Measurements from ENCODE around the gene EHF. TPM values are rescaled to one million over a fixed set of nuclear protein-coding genes. Genes with fewer than 3 reads are reported as not detected.
A peak's percentile ranks its signal among the peaks of the same experiment; 100 is the strongest.

The EHF gene
- total and polyA plus RNA-seq, 2 donors (not counting 1 experiment from before 2014, with no cell fraction given) = 0.51 TPM; not detected in 1

GRCh38 chr11:34613552-34614056 is 7.3 kb upstream of the EHF start:
- H2AFZ ChIP-seq (ENCODE audit: low read length) = no peak overlapping the region
- no peaks in the 10 kb centered on the region for H4K20me1 ChIP-seq (ENCODE audit: control insufficient read depth, extremely low read depth, insufficient read depth, low read length)
- no peaks in the 10 kb centered on the region for H3K79me2 ChIP-seq (ENCODE audit: control insufficient read depth, insufficient read depth, low read length)
- no peaks in the 10 kb centered on the region for H3K4me1 ChIP-seq (ENCODE audit: control insufficient read depth, extremely low read depth, insufficient read depth, low read length)
- H3K27me3 ChIP-seq (ENCODE audit: control insufficient read depth, insufficient read depth, low read length) = no peaks in the 10 kb centered on the region
- no peaks in the 10 kb centered on the region for H3K9me3 ChIP-seq (ENCODE audit: control insufficient read depth, insufficient read depth, low read depth, low read length)
- no peak overlapping the region for H3K9ac ChIP-seq (ENCODE audit: insufficient read depth, low read length)
- H3K4me3 ChIP-seq (replicated peaks in 1 of 4; ENCODE audit: control extremely low read depth in 1 of 4, insufficient read depth in 1 of 4, low read depth in 3 of 4, low read length in 4 of 4) = no peak overlapping the region
- no peak overlapping the region for H3K4me2 ChIP-seq (ENCODE audit: extremely low read depth, insufficient read depth, low read length)
- DNase-seq (ENCODE audit: low read depth in 2 of 2) = no peak
- TF ChIP-seq CTCF (conservative IDR thresholded peaks at IDR 0.05 in 1 of 2, IDR thresholded peaks at IDR 0.05 in 1 of 2; ENCODE audit: low read depth in 1 of 2, low read length in 2 of 2) = no peak
- TF ChIP-seq EZH2 (IDR thresholded peaks at IDR 0.05; ENCODE audit: low read length, missing control alignments) = no peak
- no peak overlapping the region for H3K27ac ChIP-seq (ENCODE audit: insufficient read depth, low read length)
- H3K36me3 ChIP-seq (ENCODE audit: control insufficient read depth, insufficient read depth, low read length) = no peaks in the 10 kb centered on the region

- H3K4me1 ChIP-seq (ENCODE audit: control insufficient read depth, extremely low read depth, insufficient read depth, low read length) = no peaks in the 10 kb centered on the region
- H3K27me3 ChIP-seq (ENCODE audit: control insufficient read depth, insufficient read depth, low read length) = no peaks in the 10 kb centered on the region
- H3K9me3 ChIP-seq (ENCODE audit: control insufficient read depth, insufficient read depth, low read depth, low read length) = no peaks in the 10 kb centered on the region
- H3K4me2 ChIP-seq (ENCODE audit: extremely low read depth, insufficient read depth, low read length) = peak overlapping the region; percentile 9
- H4K20me1 ChIP-seq (ENCODE audit: control insufficient read depth, extremely low read depth, insufficient read depth, low read length) = no peaks in the 10 kb centered on the region
- peak; percentile 33 to 87 for DNase-seq (ENCODE audit: low read depth in 2 of 2)
- no peaks in the 10 kb centered on the region for H3K79me2 ChIP-seq (ENCODE audit: control insufficient read depth, insufficient read depth, low read length)
- H3K27ac ChIP-seq (ENCODE audit: insufficient read depth, low read length) = no peak overlapping the region
- H3K4me3 ChIP-seq (replicated peaks in 1 of 4; ENCODE audit: control extremely low read depth in 1 of 4, insufficient read depth in 1 of 4, low read depth in 3 of 4, low read length in 4 of 4) = no peak overlapping the region
- TF ChIP-seq EZH2 (IDR thresholded peaks at IDR 0.05; ENCODE audit: low read length, missing control alignments) (no peak), CTCF (conservative IDR thresholded peaks at IDR 0.05 in 1 of 2, IDR thresholded peaks at IDR 0.05 in 1 of 2; ENCODE audit: low read depth in 1 of 2, low read length in 2 of 2) (no peak)
- H3K9ac ChIP-seq (ENCODE audit: insufficient read depth, low read length) = no peak overlapping the region
- no peak overlapping the region for H2AFZ ChIP-seq (ENCODE audit: low read length)
- H3K36me3 ChIP-seq (ENCODE audit: control insufficient read depth, insufficient read depth, low read length) = no peaks in the 10 kb centered on the region
These were observed 6.4 kb upstream of the EHF start for GRCh38 chr11:34614344-34615104.

GRCh38 chr11:34616086-34616485 is 4.8 kb upstream of the EHF start:
- H3K4me3 ChIP-seq (replicated peaks in 1 of 4; ENCODE audit: control extremely low read depth in 1 of 4, insufficient read depth in 1 of 4, low read depth in 3 of 4, low read length in 4 of 4) = no peak overlapping the region
- H4K20me1 ChIP-seq (ENCODE audit: control insufficient read depth, extremely low read depth, insufficient read depth, low read length) = no peaks in the 10 kb centered on the region
- no peaks in the 10 kb centered on the region for H3K36me3 ChIP-seq (ENCODE audit: control insufficient read depth, insufficient read depth, low read length)
- DNase-seq (ENCODE audit: low read depth in 2 of 2) = no peak
- TF ChIP-seq CTCF (conservative IDR thresholded peaks at IDR 0.05 in 1 of 2, IDR thresholded peaks at IDR 0.05 in 1 of 2; ENCODE audit: low read depth in 1 of 2, low read length in 2 of 2) (no peak), EZH2 (IDR thresholded peaks at IDR 0.05; ENCODE audit: low read length, missing control alignments) (no peak)
- no peaks in the 10 kb centered on the region for H3K27me3 ChIP-seq (ENCODE audit: control insufficient read depth, insufficient read depth, low read length)
- no peak overlapping the region for H3K4me2 ChIP-seq (ENCODE audit: extremely low read depth, insufficient read depth, low read length)
- no peaks in the 10 kb centered on the region for H3K4me1 ChIP-seq (ENCODE audit: control insufficient read depth, extremely low read depth, insufficient read depth, low read length)
- no peak overlapping the region for H3K9ac ChIP-seq (ENCODE audit: insufficient read depth, low read length)
- H3K9me3 ChIP-seq (ENCODE audit: control insufficient read depth, insufficient read depth, low read depth, low read length) = no peaks in the 10 kb centered on the region
- H3K27ac ChIP-seq (ENCODE audit: insufficient read depth, low read length) = no peak overlapping the region
- H2AFZ ChIP-seq (ENCODE audit: low read length) = no peak overlapping the region
- no peaks in the 10 kb centered on the region for H3K79me2 ChIP-seq (ENCODE audit: control insufficient read depth, insufficient read depth, low read length)

All from fibroblast of lung (primary cell).